Stimulated activated naive B cell treated with anti-CD40 and anti-IgM and Interleukin-4, amounts not matched to agents 10 μg/mL and 1 μg/mL and 100 μg/mL, for 72 hours (primary cell): ENCODE data around the gene GRIK2.

ENCODE experiments used
- ATAC-seq, 2 donors: fragments of 150-1000 bp; cut with Tn5 transposase; replicated peaks; 2 replicates each; pipeline ENCODE4 v1.10.0; 2021; ENCODE audit warnings: moderate library complexity in 1 of 2
- DNase-seq: peaks from one replicate; pipeline ENCODE4 v3.0.0; 2021
- H3K27ac Mint-ChIP-seq: one replicate; pipeline ENCODE4 v1.8.0; 2022; ENCODE audit warnings: mild to moderate bottlenecking, mixed read lengths
- H3K27me3 Mint-ChIP-seq, 2 donors: one replicate each; pipeline ENCODE4 v1.8.0; 2022; ENCODE audit warnings: mixed read lengths in 2 of 2
- H3K36me3 Mint-ChIP-seq, 2 donors: one replicate each; pipeline ENCODE4 v1.8.0; 2022; ENCODE audit warnings: mixed read lengths in 2 of 2, mild to moderate bottlenecking in 1 of 2
- H3K4me1 Mint-ChIP-seq, 2 donors: one replicate each; pipeline ENCODE4 v1.8.0; 2022; ENCODE audit warnings: mixed read lengths in 2 of 2, mild to moderate bottlenecking in 1 of 2
- H3K4me3 Mint-ChIP-seq, 2 donors: one replicate each; pipeline ENCODE4 v1.8.0; 2022; ENCODE audit warnings: mild to moderate bottlenecking in 2 of 2, mixed read lengths in 2 of 2, moderate library complexity in 1 of 2
- H3K9me3 Mint-ChIP-seq, 2 donors: one replicate each; pipeline ENCODE4 v1.8.0; 2022; ENCODE audit warnings: mixed read lengths in 2 of 2, mild to moderate bottlenecking in 1 of 2

Gene GRIK2

DNA sequence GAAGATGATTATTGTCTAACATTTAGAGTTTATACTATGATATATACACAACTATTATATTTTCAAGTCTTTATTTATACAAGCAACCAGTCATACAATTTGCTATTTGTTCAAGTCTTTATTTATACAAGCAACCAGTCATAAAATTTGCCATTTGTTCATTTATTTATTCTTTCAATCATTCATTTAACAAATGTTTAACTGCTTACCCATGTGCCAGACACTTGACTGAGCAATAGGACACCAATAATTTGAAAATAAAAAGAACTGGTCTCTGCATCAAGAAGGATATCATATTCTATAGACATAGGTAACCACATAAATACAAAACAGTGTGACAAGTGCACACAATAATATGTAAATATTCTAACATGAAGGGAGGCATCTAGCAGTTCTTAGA, 20.3 kb downstream of the GRIK2 start:
- no peaks in the 10 kb centered on the region for H3K36me3 Mint-ChIP-seq
- no peaks in the 10 kb centered on the region for H3K27me3 Mint-ChIP-seq
- no peak overlapping the region for H3K4me3 Mint-ChIP-seq
- ATAC-seq (no peak), DNase-seq (no peak)
- no peak overlapping the region for H3K27ac Mint-ChIP-seq
- H3K4me1 Mint-ChIP-seq = no peaks in the 10 kb centered on the region
- H3K9me3 Mint-ChIP-seq = no peaks in the 10 kb centered on the region

DNA sequence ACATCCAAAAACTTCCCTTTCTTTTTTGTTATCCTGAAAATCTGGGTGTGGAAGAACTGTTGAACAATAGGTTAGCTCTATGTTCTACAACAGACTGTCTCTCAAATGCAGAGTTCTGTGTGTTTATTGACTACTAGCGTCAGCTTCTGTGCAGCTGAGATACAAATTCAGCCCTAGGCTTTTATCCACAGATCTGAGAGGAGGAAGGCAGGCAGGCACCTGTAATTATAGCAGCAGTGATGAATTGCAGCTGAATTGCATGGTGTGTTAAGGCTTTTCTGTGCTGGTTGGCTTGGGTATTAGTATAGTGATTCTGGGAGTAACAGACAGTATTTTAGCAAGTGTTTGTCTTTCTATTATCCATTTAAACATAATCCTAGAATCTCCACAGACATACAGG, 24.4 kb downstream of the GRIK2 start:
- Mint-ChIP-seq H3K9me3 (peaks cover 0 to 3% of the 10 kb centered on the region in 2 donors), H3K36me3 (no peaks in the 10 kb centered on the region)

GRCh38 chr6:101422251-101422650, 28.7 kb downstream of the GRIK2 start:
- Mint-ChIP-seq H3K4me3 (no peak overlapping the region), H3K27me3 (no peaks in the 10 kb centered on the region), H3K4me1 (no peaks in the 10 kb centered on the region)

More for the DNA sequence above, 24.4 kb downstream of the GRIK2 start:
- Mint-ChIP-seq H3K27ac (no peak overlapping the region), H3K4me3 (no peak overlapping the region), H3K27me3 (no peaks in the 10 kb centered on the region), H3K4me1 (no peaks in the 10 kb centered on the region)
- ATAC-seq (no peak), DNase-seq (no peak)

GRCh38 chr6:101422811-101423210, 29.3 kb downstream of the GRIK2 start:
- DNase-seq = no peak
- Mint-ChIP-seq H3K27ac (no peak overlapping the region), H3K4me1 (no peaks in the 10 kb centered on the region), H3K27me3 (no peaks in the 10 kb centered on the region), H3K36me3 (no peaks in the 10 kb centered on the region), H3K9me3 (peaks cover 0 to 8% of the 10 kb centered on the region in 2 donors), H3K4me3 (no peak overlapping the region)
- ATAC-seq = no peak

More at GRCh38 chr6:101422251-101422650, 28.7 kb downstream of the GRIK2 start:
- no peak for ATAC-seq
- H3K9me3 Mint-ChIP-seq = peaks cover 0 to 8% of the 10 kb centered on the region in 2 donors
- no peak overlapping the region for H3K27ac Mint-ChIP-seq
- H3K36me3 Mint-ChIP-seq = no peaks in the 10 kb centered on the region
- DNase-seq = no peak

DNA sequence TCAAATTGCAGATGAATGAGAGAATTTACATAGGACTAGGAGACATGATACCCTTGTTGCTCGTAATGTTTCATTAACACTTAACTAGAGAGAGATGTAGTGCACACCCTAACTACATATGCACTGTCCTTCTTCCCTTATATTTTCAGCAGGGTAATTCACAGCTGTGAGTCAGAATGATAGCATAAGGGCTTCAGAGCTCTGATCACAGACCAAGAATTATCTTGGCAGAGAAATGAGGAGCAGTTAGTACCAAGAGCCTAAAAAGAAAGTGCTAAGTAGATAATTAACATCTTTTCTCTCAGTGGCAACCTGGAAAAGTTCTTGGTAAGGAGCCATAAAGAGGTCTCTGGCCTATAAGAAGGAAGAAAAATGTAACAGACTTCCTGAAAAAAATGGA, 35.8 kb downstream of the GRIK2 start:
- no peak for DNase-seq
- H3K4me3 Mint-ChIP-seq = no peak overlapping the region
- peaks cover 0 to 5% of the 10 kb centered on the region in 2 donors for H3K9me3 Mint-ChIP-seq
- H3K4me1 Mint-ChIP-seq = no peaks in the 10 kb centered on the region
- no peak overlapping the region for H3K27ac Mint-ChIP-seq
- no peak for ATAC-seq
- H3K27me3 Mint-ChIP-seq = no peaks in the 10 kb centered on the region
- no peaks in the 10 kb centered on the region for H3K36me3 Mint-ChIP-seq

DNA sequence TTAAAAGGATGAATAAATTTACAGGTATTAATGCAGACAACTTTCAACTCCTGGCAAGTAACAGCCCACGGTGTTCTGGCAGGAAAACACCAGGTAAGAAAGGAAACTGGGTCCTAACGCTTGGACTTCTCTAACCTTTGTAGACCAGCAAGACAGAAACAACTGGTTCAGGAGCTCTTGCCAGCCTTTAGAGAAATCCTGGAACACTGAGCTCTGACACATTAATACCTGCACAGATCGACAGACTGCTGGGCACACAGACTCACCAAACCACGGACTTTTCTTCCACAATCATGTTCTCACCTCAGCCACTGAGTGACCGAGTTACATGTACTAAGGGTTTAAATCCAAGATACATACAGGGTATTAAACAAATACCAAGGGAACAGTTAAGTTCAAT, 36.3 kb downstream of the GRIK2 start:
- peaks cover 0 to 5% of the 10 kb centered on the region in 2 donors for H3K9me3 Mint-ChIP-seq
- H3K4me1 Mint-ChIP-seq = no peaks in the 10 kb centered on the region
- ATAC-seq (no peak), DNase-seq (no peak)
- no peak overlapping the region for H3K4me3 Mint-ChIP-seq
- H3K27ac Mint-ChIP-seq = no peak overlapping the region
- H3K27me3 Mint-ChIP-seq = no peaks in the 10 kb centered on the region
- H3K36me3 Mint-ChIP-seq = no peaks in the 10 kb centered on the region

DNA sequence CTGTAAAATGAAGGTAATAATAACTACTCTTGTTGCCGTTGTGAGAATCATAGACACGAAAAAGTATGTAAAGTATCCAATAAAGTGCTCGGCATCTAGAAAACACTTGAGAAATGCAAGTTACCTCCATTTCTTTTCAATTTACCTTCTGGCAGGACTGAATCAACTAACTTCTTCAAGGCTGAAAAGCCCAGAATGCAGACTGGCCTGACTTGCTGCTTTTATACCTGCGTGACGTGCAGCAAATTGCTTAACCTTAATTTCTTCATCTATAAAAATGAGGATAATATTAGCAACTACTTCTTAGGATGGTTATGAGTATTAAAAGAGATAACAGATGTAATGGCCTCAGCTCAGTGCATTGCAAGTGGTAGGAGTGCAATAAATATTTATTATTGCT, 39.6 kb downstream of the GRIK2 start:
- Mint-ChIP-seq H3K27ac (no peak overlapping the region), H3K36me3 (no peaks in the 10 kb centered on the region), H3K4me3 (no peak overlapping the region), H3K27me3 (no peaks in the 10 kb centered on the region), H3K4me1 (no peaks in the 10 kb centered on the region), H3K9me3 (no peaks in the 10 kb centered on the region)
- DNase-seq (no peak), ATAC-seq (no peak)

DNA sequence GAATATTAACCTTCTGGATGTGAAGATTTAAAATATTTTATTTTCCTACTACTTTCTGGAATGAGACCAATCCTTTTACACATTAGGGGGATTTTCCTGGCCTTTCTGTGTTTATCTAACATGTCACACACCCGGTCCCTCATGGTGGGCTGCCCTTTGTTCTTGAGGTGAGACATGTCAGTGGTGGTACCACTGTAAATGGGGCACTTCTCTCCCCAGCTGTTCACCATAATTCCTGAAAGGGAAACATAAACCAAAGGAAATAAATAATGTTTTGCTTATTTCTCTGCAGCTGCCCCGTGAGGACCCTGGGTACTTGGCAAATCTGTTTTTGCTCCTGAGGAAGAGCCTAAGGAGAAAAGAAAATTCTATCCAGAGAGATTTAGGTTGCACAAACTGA, 41.1 kb downstream of the GRIK2 start:
- Mint-ChIP-seq H3K9me3 (no peaks in the 10 kb centered on the region), H3K36me3 (no peaks in the 10 kb centered on the region)

DNA sequence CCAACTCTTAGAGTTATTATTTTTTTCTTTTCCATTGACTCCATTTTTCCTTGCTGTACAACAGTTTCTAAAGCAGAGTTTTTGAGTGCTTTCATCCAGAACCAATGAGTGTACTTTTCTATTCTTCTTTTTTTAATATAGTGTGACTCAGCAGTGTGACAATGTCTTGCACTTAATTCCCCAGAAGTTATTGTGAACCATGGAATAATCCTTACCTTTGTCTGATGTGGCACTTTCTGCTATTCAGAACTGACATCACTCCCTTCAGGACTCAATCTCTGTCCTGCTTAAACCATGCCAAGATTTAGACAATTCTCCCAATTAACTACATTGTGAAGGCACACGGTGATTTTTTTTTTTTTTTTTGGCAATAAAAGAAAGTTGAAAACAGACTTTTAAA, 41.5 kb downstream of the GRIK2 start:
- Mint-ChIP-seq H3K9me3 (no peaks in the 10 kb centered on the region), H3K27me3 (no peaks in the 10 kb centered on the region), H3K4me3 (no peak overlapping the region), H3K27ac (no peak overlapping the region), H3K4me1 (no peaks in the 10 kb centered on the region), H3K36me3 (no peaks in the 10 kb centered on the region)
- DNase-seq (no peak), ATAC-seq (no peak)

More for the DNA sequence above, 41.1 kb downstream of the GRIK2 start:
- ATAC-seq (no peak), DNase-seq (no peak)
- Mint-ChIP-seq H3K4me1 (no peaks in the 10 kb centered on the region), H3K27ac (no peak overlapping the region), H3K27me3 (no peaks in the 10 kb centered on the region), H3K4me3 (no peak overlapping the region)

DNA sequence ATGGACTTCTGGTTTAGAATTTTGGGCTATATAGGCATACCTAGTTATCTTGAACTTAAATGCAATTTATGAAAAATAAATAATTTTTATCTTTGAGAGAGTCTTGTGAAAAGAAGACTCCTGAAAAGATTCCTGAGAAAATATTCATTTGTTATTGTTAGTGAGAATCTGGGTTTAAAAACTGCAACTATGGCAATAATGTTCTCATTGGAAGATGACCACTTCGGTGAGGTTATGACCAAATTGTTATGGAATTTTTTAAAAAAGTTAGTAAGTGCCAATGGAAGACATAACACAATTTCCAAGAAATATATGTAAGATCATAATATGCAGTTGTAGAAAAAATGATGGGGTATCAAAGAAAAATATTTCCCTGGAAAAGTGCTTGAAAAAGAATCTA, 46.3 kb downstream of the GRIK2 start:
- Mint-ChIP-seq H3K4me1 (no peaks in the 10 kb centered on the region), H3K27me3 (no peaks in the 10 kb centered on the region), H3K4me3 (no peak overlapping the region), H3K9me3 (no peaks in the 10 kb centered on the region), H3K27ac (no peak overlapping the region), H3K36me3 (no peaks in the 10 kb centered on the region)
- no peak for ATAC-seq
- DNase-seq = no peak

DNA sequence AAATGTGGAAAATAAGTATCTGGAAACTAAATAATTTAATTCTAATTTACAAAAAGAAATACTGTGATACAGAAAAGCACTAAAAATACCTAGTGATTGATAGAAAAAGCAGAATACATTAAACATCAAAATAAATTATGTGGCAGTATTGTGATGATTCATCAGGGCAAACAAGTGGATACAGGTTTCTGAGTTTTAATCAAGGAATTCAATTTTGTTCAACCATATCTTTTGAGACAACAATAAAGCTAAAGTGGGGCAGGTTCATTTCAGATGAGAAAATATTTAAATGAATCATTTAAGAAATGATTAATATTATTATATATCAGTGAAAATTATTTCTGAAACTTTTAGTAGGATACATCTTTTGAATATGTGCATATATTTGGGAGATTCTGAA, 49.8 kb downstream of the GRIK2 start:
- Mint-ChIP-seq H3K9me3 (no peaks in the 10 kb centered on the region), H3K27ac (no peak overlapping the region), H3K36me3 (no peaks in the 10 kb centered on the region), H3K4me1 (no peaks in the 10 kb centered on the region), H3K27me3 (no peaks in the 10 kb centered on the region), H3K4me3 (no peak overlapping the region)
- ATAC-seq (no peak), DNase-seq (no peak)

GRCh38 chr6:101444717-101445116, 51.2 kb downstream of the GRIK2 start:
- no peaks in the 10 kb centered on the region for H3K27me3 Mint-ChIP-seq
- no peak overlapping the region for H3K27ac Mint-ChIP-seq
- no peaks in the 10 kb centered on the region for H3K9me3 Mint-ChIP-seq

DNA sequence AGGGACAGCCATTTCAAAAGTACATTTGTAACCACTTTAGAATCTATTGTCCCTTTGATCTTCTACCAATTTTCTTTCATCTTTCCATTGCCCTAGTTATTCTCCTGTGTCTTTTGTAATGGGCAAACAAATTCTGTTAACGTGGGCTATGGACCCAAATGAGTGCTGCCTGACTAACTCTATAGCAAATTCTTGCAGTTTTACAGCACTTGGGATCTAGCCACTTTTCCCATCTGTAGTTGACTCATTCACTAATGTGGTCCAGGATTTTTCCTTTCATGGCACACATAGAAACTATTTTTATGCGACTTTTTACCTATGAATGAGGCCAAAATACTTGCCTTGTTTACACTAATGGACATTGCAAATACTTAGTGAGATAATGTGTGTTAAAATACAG, 52.0 kb downstream of the GRIK2 start:
- ATAC-seq (no peak), DNase-seq (no peak)

More at GRCh38 chr6:101444717-101445116, 51.2 kb downstream of the GRIK2 start:
- Mint-ChIP-seq H3K4me1 (no peaks in the 10 kb centered on the region), H3K4me3 (no peak overlapping the region), H3K36me3 (no peaks in the 10 kb centered on the region)
- ATAC-seq (no peak), DNase-seq (no peak)

DNA sequence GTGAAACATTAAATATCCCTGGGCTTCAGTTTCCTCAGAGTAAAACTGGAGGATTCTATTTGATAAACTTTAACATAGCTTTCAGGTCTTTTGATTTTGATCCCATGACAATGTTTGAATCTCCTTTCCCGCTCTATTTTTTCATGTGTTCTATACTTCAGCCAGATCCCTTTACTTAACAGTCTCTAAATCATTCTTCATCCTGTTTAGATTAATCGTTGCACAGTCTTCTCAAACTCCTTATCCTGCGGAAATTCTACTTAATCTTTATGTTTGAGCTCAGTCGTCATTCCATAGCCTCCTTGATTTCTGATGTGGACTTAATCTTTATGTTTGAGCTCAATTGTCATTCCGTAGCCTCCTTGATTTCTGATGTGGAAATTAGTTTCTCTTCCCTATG, 57.4 kb downstream of the GRIK2 start:
- H3K36me3 Mint-ChIP-seq = no peaks in the 10 kb centered on the region
- H3K4me1 Mint-ChIP-seq = no peaks in the 10 kb centered on the region
- no peaks in the 10 kb centered on the region for H3K27me3 Mint-ChIP-seq
- no peak for DNase-seq
- no peak overlapping the region for H3K4me3 Mint-ChIP-seq
- ATAC-seq = no peak
- H3K27ac Mint-ChIP-seq = no peak overlapping the region
- H3K9me3 Mint-ChIP-seq = no peaks in the 10 kb centered on the region

More for the DNA sequence above, 52.0 kb downstream of the GRIK2 start:
- no peak overlapping the region for H3K4me3 Mint-ChIP-seq
- no peak overlapping the region for H3K27ac Mint-ChIP-seq
- no peaks in the 10 kb centered on the region for H3K36me3 Mint-ChIP-seq
- no peaks in the 10 kb centered on the region for H3K4me1 Mint-ChIP-seq
- no peaks in the 10 kb centered on the region for H3K9me3 Mint-ChIP-seq
- no peaks in the 10 kb centered on the region for H3K27me3 Mint-ChIP-seq

DNA sequence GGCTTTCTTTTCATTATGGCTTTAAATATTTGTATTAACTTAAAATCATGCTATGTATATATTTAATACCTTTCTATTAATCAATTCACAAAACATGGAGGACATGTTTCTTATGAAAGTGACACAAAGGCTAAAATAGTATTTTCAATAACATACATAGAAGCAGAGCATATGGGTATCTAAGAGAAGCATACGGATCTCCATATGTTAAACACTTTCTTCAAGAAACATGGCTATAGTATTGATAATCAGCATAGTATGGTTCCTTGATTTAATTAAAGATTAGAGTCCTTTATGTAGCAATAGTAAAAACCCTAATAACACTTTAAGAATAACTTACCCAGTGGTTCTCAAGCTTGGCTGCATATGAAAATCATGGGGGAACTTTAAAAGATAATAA, 58.5 kb downstream of the GRIK2 start:
- no peak overlapping the region for H3K4me3 Mint-ChIP-seq
- peaks cover 0 to 1% of the 10 kb centered on the region in 2 donors for H3K9me3 Mint-ChIP-seq
- DNase-seq = no peak
- no peaks in the 10 kb centered on the region for H3K4me1 Mint-ChIP-seq
- no peak overlapping the region for H3K27ac Mint-ChIP-seq
- no peaks in the 10 kb centered on the region for H3K36me3 Mint-ChIP-seq
- no peak for ATAC-seq
- H3K27me3 Mint-ChIP-seq = no peaks in the 10 kb centered on the region

GRCh38 chr6:101453221-101453620, 59.7 kb downstream of the GRIK2 start:
- no peaks in the 10 kb centered on the region for H3K36me3 Mint-ChIP-seq
- H3K27ac Mint-ChIP-seq = no peak overlapping the region
- no peak for ATAC-seq
- H3K27me3 Mint-ChIP-seq = no peaks in the 10 kb centered on the region
- H3K4me3 Mint-ChIP-seq = no peak overlapping the region
- DNase-seq = no peak
- peaks cover 0 to 1% of the 10 kb centered on the region in 2 donors for H3K9me3 Mint-ChIP-seq
- no peaks in the 10 kb centered on the region for H3K4me1 Mint-ChIP-seq
